ENCODE data around the gene KYAT1. TPM values are rescaled to one million over a fixed set of nuclear protein-coding genes. Genes with fewer than 3 reads are reported as not detected.
A peak's percentile ranks its signal among the peaks of the same experiment; 100 is the strongest.

KYAT1 gene
- total and polyA plus RNA-seq, 2 of the 13 experiments (the other 11 are each of a cell fraction or from before 2014, with no cell fraction given), result 9.2 to 46.5 TPM

DNA sequence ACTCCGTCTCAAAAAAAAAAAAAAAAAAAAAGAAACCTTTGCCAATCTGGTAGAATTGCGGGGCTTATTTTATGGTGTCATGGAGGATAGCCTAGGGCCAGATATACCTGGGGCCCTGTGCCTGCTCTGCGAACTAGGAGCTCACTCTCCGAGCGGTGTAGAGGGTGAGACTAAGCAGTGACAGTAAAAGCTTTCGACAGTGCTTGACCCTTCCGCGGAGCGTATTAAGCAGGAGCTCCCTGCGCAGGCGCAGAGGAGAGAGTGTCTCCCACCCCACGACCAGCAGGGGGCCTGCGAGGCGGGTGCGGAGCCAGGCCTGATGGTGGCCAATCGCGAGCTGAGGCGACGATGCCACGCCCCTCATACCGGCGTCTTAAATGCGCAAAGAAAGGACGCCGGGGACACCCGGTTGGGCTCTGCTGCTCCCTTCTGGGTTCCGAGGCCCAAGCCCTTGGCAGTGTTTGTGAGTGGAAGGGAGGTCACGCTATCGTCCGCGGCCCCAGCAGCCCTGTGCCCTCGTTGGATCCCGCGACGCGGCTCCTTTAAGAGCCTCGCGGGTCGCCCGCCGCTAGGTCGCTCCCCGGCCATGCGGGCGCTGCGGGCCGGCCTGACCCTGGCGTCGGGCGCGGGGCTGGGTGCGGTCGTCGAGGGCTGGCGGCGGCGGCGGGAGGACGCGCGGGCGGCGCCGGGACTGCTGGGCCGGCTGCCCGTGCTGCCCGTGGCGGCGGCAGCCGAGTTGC is 63.5 kb downstream of the KYAT1 start, which contains the start of gene ENDOG (continued):
- TF ChIP-seq, protein P1, sequence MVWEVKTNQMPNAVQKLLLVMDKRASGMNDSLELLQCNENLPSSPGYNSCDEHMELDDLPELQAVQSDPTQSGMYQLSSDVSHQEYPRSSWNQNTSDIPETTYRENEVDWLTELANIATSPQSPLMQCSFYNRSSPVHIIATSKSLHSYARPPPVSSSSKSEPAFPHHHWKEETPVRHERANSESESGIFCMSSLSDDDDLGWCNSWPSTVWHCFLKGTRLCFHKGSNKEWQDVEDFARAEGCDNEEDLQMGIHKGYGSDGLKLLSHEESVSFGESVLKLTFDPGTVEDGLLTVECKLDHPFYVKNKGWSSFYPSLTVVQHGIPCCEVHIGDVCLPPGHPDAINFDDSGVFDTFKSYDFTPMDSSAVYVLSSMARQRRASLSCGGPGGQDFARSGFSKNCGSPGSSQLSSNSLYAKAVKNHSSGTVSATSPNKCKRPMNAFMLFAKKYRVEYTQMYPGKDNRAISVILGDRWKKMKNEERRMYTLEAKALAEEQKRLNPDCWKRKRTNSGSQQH (CRISPR knock-in tag; IDR thresholded peaks at IDR 0.05; ENCODE audit: low read depth), result no peak; the same call in 1 of the 2 replicates
- TF ChIP-seq, protein P2, sequence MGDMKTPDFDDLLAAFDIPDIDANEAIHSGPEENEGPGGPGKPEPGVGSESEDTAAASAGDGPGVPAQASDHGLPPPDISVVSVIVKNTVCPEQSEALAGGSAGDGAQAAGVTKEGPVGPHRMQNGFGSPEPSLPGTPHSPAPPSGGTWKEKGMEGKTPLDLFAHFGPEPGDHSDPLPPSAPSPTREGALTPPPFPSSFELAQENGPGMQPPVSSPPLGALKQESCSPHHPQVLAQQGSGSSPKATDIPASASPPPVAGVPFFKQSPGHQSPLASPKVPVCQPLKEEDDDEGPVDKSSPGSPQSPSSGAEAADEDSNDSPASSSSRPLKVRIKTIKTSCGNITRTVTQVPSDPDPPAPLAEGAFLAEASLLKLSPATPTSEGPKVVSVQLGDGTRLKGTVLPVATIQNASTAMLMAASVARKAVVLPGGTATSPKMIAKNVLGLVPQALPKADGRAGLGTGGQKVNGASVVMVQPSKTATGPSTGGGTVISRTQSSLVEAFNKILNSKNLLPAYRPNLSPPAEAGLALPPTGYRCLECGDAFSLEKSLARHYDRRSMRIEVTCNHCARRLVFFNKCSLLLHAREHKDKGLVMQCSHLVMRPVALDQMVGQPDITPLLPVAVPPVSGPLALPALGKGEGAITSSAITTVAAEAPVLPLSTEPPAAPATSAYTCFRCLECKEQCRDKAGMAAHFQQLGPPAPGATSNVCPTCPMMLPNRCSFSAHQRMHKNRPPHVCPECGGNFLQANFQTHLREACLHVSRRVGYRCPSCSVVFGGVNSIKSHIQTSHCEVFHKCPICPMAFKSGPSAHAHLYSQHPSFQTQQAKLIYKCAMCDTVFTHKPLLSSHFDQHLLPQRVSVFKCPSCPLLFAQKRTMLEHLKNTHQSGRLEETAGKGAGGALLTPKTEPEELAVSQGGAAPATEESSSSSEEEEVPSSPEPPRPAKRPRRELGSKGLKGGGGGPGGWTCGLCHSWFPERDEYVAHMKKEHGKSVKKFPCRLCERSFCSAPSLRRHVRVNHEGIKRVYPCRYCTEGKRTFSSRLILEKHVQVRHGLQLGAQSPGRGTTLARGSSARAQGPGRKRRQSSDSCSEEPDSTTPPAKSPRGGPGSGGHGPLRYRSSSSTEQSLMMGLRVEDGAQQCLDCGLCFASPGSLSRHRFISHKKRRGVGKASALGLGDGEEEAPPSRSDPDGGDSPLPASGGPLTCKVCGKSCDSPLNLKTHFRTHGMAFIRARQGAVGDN (CRISPR knock-in tag; IDR thresholded peaks at IDR 0.05), result peak; percentile 77
- TF ChIP-seq, protein P3, sequence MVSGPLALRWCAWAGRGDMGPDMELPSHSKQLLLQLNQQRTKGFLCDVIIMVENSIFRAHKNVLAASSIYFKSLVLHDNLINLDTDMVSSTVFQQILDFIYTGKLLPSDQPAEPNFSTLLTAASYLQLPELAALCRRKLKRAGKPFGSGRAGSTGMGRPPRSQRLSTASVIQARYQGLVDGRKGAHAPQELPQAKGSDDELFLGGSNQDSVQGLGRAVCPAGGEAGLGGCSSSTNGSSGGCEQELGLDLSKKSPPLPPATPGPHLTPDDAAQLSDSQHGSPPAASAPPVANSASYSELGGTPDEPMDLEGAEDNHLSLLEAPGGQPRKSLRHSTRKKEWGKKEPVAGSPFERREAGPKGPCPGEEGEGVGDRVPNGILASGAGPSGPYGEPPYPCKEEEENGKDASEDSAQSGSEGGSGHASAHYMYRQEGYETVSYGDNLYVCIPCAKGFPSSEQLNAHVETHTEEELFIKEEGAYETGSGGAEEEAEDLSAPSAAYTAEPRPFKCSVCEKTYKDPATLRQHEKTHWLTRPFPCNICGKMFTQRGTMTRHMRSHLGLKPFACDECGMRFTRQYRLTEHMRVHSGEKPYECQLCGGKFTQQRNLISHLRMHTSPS (CRISPR knock-in tag; IDR thresholded peaks at IDR 0.05; ENCODE audit: low read depth), result no peak
- no peak; the same call in 1 of the 2 replicates for TF ChIP-seq ISL2 (CRISPR knock-in tag; IDR thresholded peaks at IDR 0.05)
- TF ChIP-seq, protein P4, sequence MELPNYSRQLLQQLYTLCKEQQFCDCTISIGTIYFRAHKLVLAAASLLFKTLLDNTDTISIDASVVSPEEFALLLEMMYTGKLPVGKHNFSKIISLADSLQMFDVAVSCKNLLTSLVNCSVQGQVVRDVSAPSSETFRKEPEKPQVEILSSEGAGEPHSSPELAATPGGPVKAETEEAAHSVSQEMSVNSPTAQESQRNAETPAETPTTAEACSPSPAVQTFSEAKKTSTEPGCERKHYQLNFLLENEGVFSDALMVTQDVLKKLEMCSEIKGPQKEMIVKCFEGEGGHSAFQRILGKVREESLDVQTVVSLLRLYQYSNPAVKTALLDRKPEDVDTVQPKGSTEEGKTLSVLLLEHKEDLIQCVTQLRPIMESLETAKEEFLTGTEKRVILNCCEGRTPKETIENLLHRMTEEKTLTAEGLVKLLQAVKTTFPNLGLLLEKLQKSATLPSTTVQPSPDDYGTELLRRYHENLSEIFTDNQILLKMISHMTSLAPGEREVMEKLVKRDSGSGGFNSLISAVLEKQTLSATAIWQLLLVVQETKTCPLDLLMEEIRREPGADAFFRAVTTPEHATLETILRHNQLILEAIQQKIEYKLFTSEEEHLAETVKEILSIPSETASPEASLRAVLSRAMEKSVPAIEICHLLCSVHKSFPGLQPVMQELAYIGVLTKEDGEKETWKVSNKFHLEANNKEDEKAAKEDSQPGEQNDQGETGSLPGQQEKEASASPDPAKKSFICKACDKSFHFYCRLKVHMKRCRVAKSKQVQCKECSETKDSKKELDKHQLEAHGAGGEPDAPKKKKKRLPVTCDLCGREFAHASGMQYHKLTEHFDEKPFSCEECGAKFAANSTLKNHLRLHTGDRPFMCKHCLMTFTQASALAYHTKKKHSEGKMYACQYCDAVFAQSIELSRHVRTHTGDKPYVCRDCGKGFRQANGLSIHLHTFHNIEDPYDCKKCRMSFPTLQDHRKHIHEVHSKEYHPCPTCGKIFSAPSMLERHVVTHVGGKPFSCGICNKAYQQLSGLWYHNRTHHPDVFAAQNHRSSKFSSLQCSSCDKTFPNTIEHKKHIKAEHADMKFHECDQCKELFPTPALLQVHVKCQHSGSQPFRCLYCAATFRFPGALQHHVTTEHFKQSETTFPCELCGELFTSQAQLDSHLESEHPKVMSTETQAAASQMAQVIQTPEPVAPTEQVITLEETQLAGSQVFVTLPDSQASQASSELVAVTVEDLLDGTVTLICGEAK (IDR thresholded peaks at IDR 0.05), result no peak
- TF ChIP-seq, protein P4 (CRISPR knock-in tag; IDR thresholded peaks at IDR 0.05), result 0 out of 2 replicates have a peak, but pooled peaks have one; percentile 14
- TF ChIP-seq, protein P5, sequence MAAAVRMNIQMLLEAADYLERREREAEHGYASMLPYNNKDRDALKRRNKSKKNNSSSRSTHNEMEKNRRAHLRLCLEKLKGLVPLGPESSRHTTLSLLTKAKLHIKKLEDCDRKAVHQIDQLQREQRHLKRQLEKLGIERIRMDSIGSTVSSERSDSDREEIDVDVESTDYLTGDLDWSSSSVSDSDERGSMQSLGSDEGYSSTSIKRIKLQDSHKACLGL (CRISPR knock-in tag; IDR thresholded peaks at IDR 0.05), result peak; percentile 65
- no peak for TF ChIP-seq NCOA5 (CRISPR knock-in tag; IDR thresholded peaks at IDR 0.05)
- TF ChIP-seq ZSCAN29 (CRISPR knock-in tag; conservative IDR thresholded peaks at IDR 0.05), result no peak
- no peak for TF ChIP-seq PRPF4 (IDR thresholded peaks at IDR 0.05; ENCODE audit: low read depth, low read length, poor library complexity, severe bottlenecking)
- peak; percentile 54; the same call in 1 of the 2 replicates for TF ChIP-seq ZNF20 (CRISPR knock-in tag; IDR thresholded peaks at IDR 0.05)
